Coronary artery (tissue), 2 donors: Measurements from ENCODE around the gene POU5F1.

ENCODE experiments used
- DNase-seq: peaks from one replicate; pipeline ENCODE4 v3.0.0-alpha.2; 2017; ENCODE audit warnings: low spot score
- H3K27ac ChIP-seq, 2 donors: fragments of 200-600 bp; sonication (generic); one replicate each; pipeline ENCODE4 v1.5.1; 2016 to 2019
- H3K4me3 ChIP-seq: fragments of 200-600 bp; sonication (generic); 2 replicates; pipeline ENCODE4 v1.5.1; 2016; ENCODE audit warnings: mild to moderate bottlenecking, moderate library complexity
- CTCF ChIP-seq: fragments of 200-600 bp; sonication (generic); IDR thresholded peaks from one replicate; pipeline ENCODE4 v1.5.1; 2019; ENCODE audit warnings: antibody characterized with exemption

POU5F1 gene

GRCh38 chr6:31125586-31126363, 44.7 kb downstream of the POU5F1 start:
- Histone ChIP-seq H3K4me3 (no peak overlapping the region), H3K27ac (no peak overlapping the region)
- DNase-seq: no peak
- TF ChIP-seq CTCF: no peak

- no peak for DNase-seq
- no peak for TF ChIP-seq CTCF
- Histone ChIP-seq H3K4me3 (no peak overlapping the region), H3K27ac (peak overlapping the region in 1 of 2 donors; percentile 11)
These were observed 45.3 kb downstream of the POU5F1 start for GRCh38 chr6:31125162-31125561.

GRCh38 chr6:31122791-31123706, 47.4 kb downstream of the POU5F1 start:
- DNase-seq: no peak
- H3K4me3 ChIP-seq: no peak overlapping the region
- H3K27ac ChIP-seq: peak overlapping the region in 1 of 2 donors; percentile 11
- no peak for TF ChIP-seq CTCF

- no peak for DNase-seq
- Histone ChIP-seq H3K27ac (no peak overlapping the region), H3K4me3 (no peak overlapping the region)
These were observed 49.2 kb downstream of the POU5F1 start for GRCh38 chr6:31121131-31121790.

GRCh38 chr6:31120151-31120915, 50.1 kb downstream of the POU5F1 start, which contains the start of gene CDSN:
Gene CDSN (minus strand): TSS chr6:31120446. CDS start chr6:31120419, 27 bp downstream.
- no peak for TF ChIP-seq CTCF
- no peak within 1 kb of the TSS for H3K27ac ChIP-seq
- no peak within 1 kb of the TSS for H3K4me3 ChIP-seq
- DNase-seq: no peak

More at GRCh38 chr6:31121131-31121790, 49.2 kb downstream of the POU5F1 start:
- no peak for TF ChIP-seq CTCF

GRCh38 chr6:31118178-31118577, 52.3 kb downstream of the POU5F1 start:
- H3K27ac ChIP-seq: no peak overlapping the region
- no peak for TF ChIP-seq CTCF
- no peak for DNase-seq
- no peak overlapping the region for H3K4me3 ChIP-seq
